Panc1 (cell line): Measurements from ENCODE around the gene PDE11A.

Source experiments
- POLR2AphosphoS5 ChIP-seq: IDR thresholded peaks from 2 replicates; pipeline ENCODE4 v1.6.1; 2012; ENCODE audit warnings: mild to moderate bottlenecking, low read depth, low read length, moderate library complexity
- TCF7L2 ChIP-seq: IDR thresholded peaks from 2 replicates; pipeline ENCODE4 v1.6.1; 2011; ENCODE audit warnings: mild to moderate bottlenecking, low read depth, low read length, inconsistent platforms
- TF ChIP-seq, protein P1 (sequence below): fragments of 450-650 bp; IDR thresholded peaks from 2 replicates; pipeline ENCODE4 v1.5.1; 2017; ENCODE audit warnings: mild to moderate bottlenecking

- TF ChIP-seq, protein P1, sequence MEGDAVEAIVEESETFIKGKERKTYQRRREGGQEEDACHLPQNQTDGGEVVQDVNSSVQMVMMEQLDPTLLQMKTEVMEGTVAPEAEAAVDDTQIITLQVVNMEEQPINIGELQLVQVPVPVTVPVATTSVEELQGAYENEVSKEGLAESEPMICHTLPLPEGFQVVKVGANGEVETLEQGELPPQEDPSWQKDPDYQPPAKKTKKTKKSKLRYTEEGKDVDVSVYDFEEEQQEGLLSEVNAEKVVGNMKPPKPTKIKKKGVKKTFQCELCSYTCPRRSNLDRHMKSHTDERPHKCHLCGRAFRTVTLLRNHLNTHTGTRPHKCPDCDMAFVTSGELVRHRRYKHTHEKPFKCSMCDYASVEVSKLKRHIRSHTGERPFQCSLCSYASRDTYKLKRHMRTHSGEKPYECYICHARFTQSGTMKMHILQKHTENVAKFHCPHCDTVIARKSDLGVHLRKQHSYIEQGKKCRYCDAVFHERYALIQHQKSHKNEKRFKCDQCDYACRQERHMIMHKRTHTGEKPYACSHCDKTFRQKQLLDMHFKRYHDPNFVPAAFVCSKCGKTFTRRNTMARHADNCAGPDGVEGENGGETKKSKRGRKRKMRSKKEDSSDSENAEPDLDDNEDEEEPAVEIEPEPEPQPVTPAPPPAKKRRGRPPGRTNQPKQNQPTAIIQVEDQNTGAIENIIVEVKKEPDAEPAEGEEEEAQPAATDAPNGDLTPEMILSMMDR = no peak
- TF ChIP-seq POLR2AphosphoS5 = no peak
- no peak for TF ChIP-seq TCF7L2
Measured at GRCh38 chr2:177603181-177603580, 469.4 kb downstream of the PDE11A start.
